RPMI7951 (cell line): Measurements from ENCODE around the gene OR11A1. TPM values are rescaled to one million over a fixed set of nuclear protein-coding genes. Genes with fewer than 3 reads are reported as not detected.
"Not testable (repeated sequence)": the region's sequence is repeated elsewhere in the genome, so short reads cannot be mapped to it uniquely, and the experiment has no call there.

Experiments used
- DNase-seq: peaks from one replicate; pipeline ENCODE4 v3.0.0-alpha.2; 2012; ENCODE audit warnings: low read depth
- total RNA-seq: library from RNA; depleted of rRNA; stranded (reverse); fragments of >200 nt; shearing (Covaris generic); gene quantifications from 2 replicates; pipeline ENCODE4 v1.2.3, GENCODE V29; 2014

The OR11A1 gene
- total RNA-seq, 1 experiment from 2014 or later = not detected

GRCh38 chr6:29478740-29479139, 21.9 kb upstream of the OR11A1 start:
- no peak for DNase-seq

GRCh38 chr6:29477923-29478450, 21.1 kb upstream of the OR11A1 start:
- DNase-seq = no peak

- no peak for DNase-seq
Measured at GRCh38 chr6:29474996-29475395, 18.1 kb upstream of the OR11A1 start.

GRCh38 chr6:29466241-29466640, 9.4 kb upstream of the OR11A1 start:
- no peak for DNase-seq

GRCh38 chr6:29465801-29466200, 8.9 kb upstream of the OR11A1 start:
- no peak for DNase-seq

- DNase-seq = no peak
Measured at GRCh38 chr6:29465279-29465678, 8.4 kb upstream of the OR11A1 start.

- DNase-seq = no peak
Measured at GRCh38 chr6:29462022-29462421, 5.2 kb upstream of the OR11A1 start.

GRCh38 chr6:29461021-29461814, 4.3 kb upstream of the OR11A1 start:
- DNase-seq = no peak

GRCh38 chr6:29451471-29452193, 5.2 kb downstream of the OR11A1 start:
- DNase-seq = peak; percentile 1

- DNase-seq = no peak
Measured at GRCh38 chr6:29447670-29448069, 9.2 kb downstream of the OR11A1 start.

GRCh38 chr6:29444031-29444430, 12.8 kb downstream of the OR11A1 start:
- DNase-seq = not testable (repeated sequence)

- DNase-seq = no peak
Measured at GRCh38 chr6:29442719-29443118, 14.2 kb downstream of the OR11A1 start.

GRCh38 chr6:29439006-29439405, 17.9 kb downstream of the OR11A1 start, which contains the start of gene OR10C1:
Gene OR10C1, plus strand, starts transcription at chr6:29439306. Its CDS starts 710 bp downstream, at chr6:29440016.
- no peak for DNase-seq

GRCh38 chr6:29436730-29437129, 20.1 kb downstream of the OR11A1 start:
- not testable (repeated sequence) for DNase-seq

- DNase-seq = no peak
Measured at GRCh38 chr6:29426654-29427053, 30.2 kb downstream of the OR11A1 start.

GRCh38 chr6:29425075-29425474, 31.8 kb downstream of the OR11A1 start:
- no peak for DNase-seq

- no peak for DNase-seq
Measured at GRCh38 chr6:29424575-29424974, 32.3 kb downstream of the OR11A1 start.

GRCh38 chr6:29424168-29424567, 32.7 kb downstream of the OR11A1 start:
- no peak for DNase-seq

GRCh38 chr6:29419516-29419915, 37.4 kb downstream of the OR11A1 start:
- DNase-seq = peak; percentile 7

- no peak for DNase-seq
Measured at GRCh38 chr6:29414588-29414987, 42.3 kb downstream of the OR11A1 start, which contains the start of gene OR12D1. Gene OR12D1, plus strand, starts transcription at chr6:29414928.

- DNase-seq = no peak
Measured at GRCh38 chr6:29403801-29404200, 53.1 kb downstream of the OR11A1 start.

GRCh38 chr6:29399525-29399924, 57.3 kb downstream of the OR11A1 start:
- DNase-seq = no peak

GRCh38 chr6:29395331-29395730, 61.5 kb downstream of the OR11A1 start, which contains the start of gene OR12D2:
Gene OR12D2, plus strand, starts transcription at chr6:29395631. Its CDS starts 1,069 bp downstream, at chr6:29396700.
- no peak for DNase-seq
